Common myeloid progenitor, CD34-positive (primary cell): ENCODE results near the gene STX1A.

Experiments
- CTCF ChIA-PET: fragments of 350-600 bp; sonication (Branson Sonifier 250); formaldehyde crosslinking; loops from one replicate; lab custom pipeline; 2021; ENCODE audit warnings: antibody characterized with exemption; lab: Charles Lee
- POLR2A ChIA-PET: fragments of 350-600 bp; sonication (Branson Sonifier 250); formaldehyde crosslinking; loops from one replicate; lab custom pipeline; 2021; ENCODE audit warnings: antibody characterized with exemption; lab: Charles Lee
- DNase-seq, 3 donors: peaks; one replicate each; pipeline versions ENCODE4 v3.0.0 to v3.0.0-alpha.2; 2013
- H3K27ac ChIP-seq, 2 experiments: 1 replicate in 1 of 2; 2 replicates in 1 of 2; pipeline ENCODE4 v1.7.0; 2013; ENCODE audit warnings: inconsistent platforms in 2 of 2, low read length in 2 of 2, mild to moderate bottlenecking in 2 of 2, low read depth in 1 of 2, moderate library complexity in 1 of 2; ENCODE audit not compliant: severe bottlenecking in 2 of 2, insufficient read depth in 1 of 2, poor library complexity in 1 of 2
- H3K27me3 ChIP-seq, 5 experiments: replicated peaks in 2 of 5; 1 replicate in 3 of 5; 2 replicates in 2 of 5; pipeline versions ENCODE4 v1.6.1 to v1.7.0; 2013; ENCODE audit warnings: low read length in 4 of 5, mild to moderate bottlenecking in 2 of 5, moderate library complexity in 2 of 5, inconsistent platforms in 1 of 5; ENCODE audit not compliant: insufficient read depth in 5 of 5, control insufficient read depth in 4 of 5
- H3K36me3 ChIP-seq, 4 experiments: 1 replicate in 2 of 4; 2 replicates in 2 of 4; pipeline versions ENCODE4 v1.6.1 to v1.7.0; 2013; ENCODE audit warnings: low read length in 3 of 4, control low read depth in 1 of 4, mild to moderate bottlenecking in 1 of 4; ENCODE audit not compliant: control insufficient read depth in 4 of 4, insufficient read depth in 4 of 4
- H3K4me1 ChIP-seq, 4 experiments: 1 replicate in 3 of 4; 2 replicates in 1 of 4; pipeline versions ENCODE4 v1.6.1 to v1.7.1; 2013; ENCODE audit warnings: low read length in 3 of 4, mild to moderate bottlenecking in 3 of 4, control low read depth in 1 of 4, inconsistent platforms in 1 of 4, moderate library complexity in 1 of 4; ENCODE audit not compliant: control insufficient read depth in 4 of 4, insufficient read depth in 4 of 4; ENCODE audit errors: control extremely low read depth in 1 of 4
- H3K4me3 ChIP-seq, 7 experiments: 1 replicate in 4 of 7; 2 replicates in 3 of 7; pipeline versions ENCODE4 v1.5.1 to v1.7.0; 2013; ENCODE audit warnings: mild to moderate bottlenecking in 7 of 7, low read length in 6 of 7, moderate library complexity in 6 of 7, inconsistent platforms in 2 of 7, low read depth in 2 of 7, control low read depth in 1 of 7; ENCODE audit not compliant: insufficient read depth in 4 of 7, control insufficient read depth in 1 of 7; ENCODE audit errors: extremely low read depth in 1 of 7
- H3K9me3 ChIP-seq, 5 experiments: 1 replicate in 4 of 5; 2 replicates in 1 of 5; pipeline versions ENCODE4 v1.6.1 to v1.7.1; 2013; ENCODE audit warnings: low read length in 4 of 5, mild to moderate bottlenecking in 2 of 5, inconsistent platforms in 1 of 5, low read depth in 1 of 5, moderate library complexity in 1 of 5; ENCODE audit not compliant: control insufficient read depth in 4 of 5, insufficient read depth in 2 of 5; ENCODE audit errors: control extremely low read depth in 1 of 5
- WGBS: methylation state at CpG from one replicate; pipeline ENCODE4 v1.1.5; 2013; ENCODE audit not compliant: insufficient coverage; 5-methylcytosine and 5-hydroxymethylcytosine counted together

The STX1A gene

DNA sequence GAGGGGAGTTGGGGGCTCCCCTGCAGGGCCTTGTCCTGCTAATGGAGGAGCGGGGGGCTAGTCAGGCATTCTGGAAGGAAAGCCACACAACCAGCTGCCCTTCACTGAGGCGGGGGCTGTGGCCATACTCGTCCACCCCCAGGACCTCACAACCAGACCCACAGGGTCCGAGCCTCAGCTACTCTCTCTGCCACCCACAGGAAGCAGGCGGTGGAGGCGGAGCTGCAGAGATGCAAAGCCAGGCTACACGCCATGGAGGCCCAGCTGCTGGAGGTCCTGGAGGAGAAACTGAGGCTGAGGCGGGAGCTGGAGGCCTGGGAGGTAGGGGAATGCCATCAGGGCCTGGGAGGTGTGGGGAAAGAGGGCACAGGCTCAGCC, 16.0 kb upstream of the STX1A start:
- Histone ChIP-seq H3K36me3 (peaks cover 0 to 13% (median 6%) of the 10 kb centered on the region in 4 experiments), H3K27ac (no peak overlapping the region), H3K27me3 (peaks cover 0 to 26% (median 0%) of the 10 kb centered on the region in 5 experiments), H3K4me3 (no peak overlapping the region), H3K9me3 (peaks cover 0 to 2% (median 0%) of the 10 kb centered on the region in 5 experiments), H3K4me1 (peaks cover 0 to 22% (median 18%) of the 10 kb centered on the region in 4 experiments)
- ChIA-PET CTCF (interaction anchor here (0.6 to 8.1 kb wide), 9 partner anchors 8 to 163 kb away, joined by 3 to 81 read pairs (median 4); no protein-coding TSS in a partner anchor), POLR2A (interaction anchor here (1.2 kb wide), 1 partner anchor 119 kb away, joined by 3 read pairs; no protein-coding TSS in a partner anchor)
- DNase-seq = no peak
- WGBS = 93% methylated on average over 8 of the region's 8 CpGs

DNA sequence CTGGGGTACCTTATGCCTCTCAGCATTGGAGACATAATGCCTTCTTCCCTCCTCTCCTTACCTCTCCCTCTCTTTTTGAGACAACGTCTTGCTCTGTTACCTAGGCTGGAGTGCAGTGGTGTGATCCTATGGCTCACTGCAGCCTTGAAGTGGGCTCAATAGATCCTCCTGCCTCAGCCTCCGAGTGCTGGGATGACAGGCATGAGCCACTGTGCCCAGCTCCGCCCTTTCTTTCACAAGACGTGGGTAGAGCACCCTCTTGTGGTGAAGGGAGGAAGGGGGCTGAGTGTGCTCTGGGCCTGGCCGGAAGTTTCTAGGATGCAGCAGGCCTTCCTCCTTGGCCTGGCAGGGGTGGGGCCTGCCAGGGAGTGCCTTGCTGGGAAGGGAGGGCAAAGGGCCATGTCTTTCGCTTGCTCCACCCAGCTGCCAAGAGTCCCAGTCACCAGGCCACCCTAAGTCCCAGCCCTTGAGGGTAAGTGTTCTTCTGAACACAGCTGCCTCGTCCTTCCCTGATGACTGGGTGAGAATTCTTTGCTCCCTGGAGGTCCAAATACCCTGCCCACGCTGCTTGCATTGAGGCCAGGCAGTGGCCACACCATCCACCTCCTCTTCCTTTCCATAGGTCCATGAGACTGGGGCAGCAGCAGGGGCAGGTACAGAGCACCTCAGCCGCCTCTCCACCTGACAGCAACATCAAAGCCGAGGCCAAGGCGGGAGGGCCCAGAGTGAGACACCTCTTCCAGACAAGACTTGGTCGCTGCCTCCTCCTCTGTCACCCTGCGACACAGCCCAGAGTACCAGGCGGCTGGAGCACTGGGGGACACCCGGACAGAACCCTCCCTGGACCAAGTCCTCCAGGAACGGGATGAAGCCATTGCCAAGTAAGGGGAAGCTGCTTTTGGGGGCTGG, 15.4 kb upstream of the STX1A start:
- Histone ChIP-seq H3K27ac (no peak overlapping the region), H3K4me3 (no peak overlapping the region), H3K27me3 (peaks cover 0 to 32% (median 0%) of the 10 kb centered on the region in 5 experiments), H3K4me1 (peaks cover 0 to 22% (median 18%) of the 10 kb centered on the region in 4 experiments), H3K9me3 (peaks cover 0 to 2% (median 0%) of the 10 kb centered on the region in 5 experiments), H3K36me3 (peaks cover 0 to 13% (median 6%) of the 10 kb centered on the region in 4 experiments)
- DNase-seq = peak; percentile 91 to 97 (median 96)
- ChIA-PET CTCF (interaction anchor here (0.6 to 8.1 kb wide), 15 partner anchors 9 to 162 kb away, joined by 3 to 81 read pairs (median 3); no protein-coding TSS in a partner anchor), POLR2A (interaction anchor here (0.5 to 1.2 kb wide), 3 partner anchors 115 to 128 kb away, joined by 3 to 6 read pairs (median 3); no protein-coding TSS in a partner anchor)
- 61% methylated on average over 4 of the region's 16 CpGs for WGBS

DNA sequence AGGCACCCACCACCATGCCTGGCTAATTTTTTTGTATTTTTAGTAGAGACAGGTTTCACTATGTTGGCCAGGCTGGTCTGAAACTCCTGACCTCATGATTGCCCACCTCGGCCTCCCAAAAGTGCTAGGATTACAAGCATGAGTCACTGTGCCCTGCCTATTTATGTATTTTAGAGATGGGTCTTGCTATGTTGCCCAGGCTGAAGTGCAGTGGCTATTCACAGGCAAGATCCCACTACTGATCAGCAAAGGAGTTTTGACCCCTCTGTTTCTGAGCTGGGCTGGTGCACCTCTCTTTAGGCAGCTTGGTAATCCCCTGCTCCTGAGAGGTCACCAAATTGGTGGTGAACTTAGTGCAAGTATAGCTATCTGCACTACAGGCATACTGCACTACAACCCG, 12.9 kb upstream of the STX1A start:
- POLR2A ChIA-PET = no interaction called here
- peaks cover 0 to 52% (median 4%) of the 10 kb centered on the region in 5 experiments for H3K27me3 ChIP-seq
- CTCF ChIA-PET = interaction anchor here (0.7 to 8.1 kb wide), 8 partner anchors 9 to 702 kb away, joined by 3 to 81 read pairs (median 4); no protein-coding TSS in a partner anchor
- peaks cover 0 to 2% (median 0%) of the 10 kb centered on the region in 5 experiments for H3K9me3 ChIP-seq
- no peak overlapping the region for H3K27ac ChIP-seq
- H3K4me1 ChIP-seq = peaks cover 0 to 7% (median 7%) of the 10 kb centered on the region in 4 experiments
- no peak for DNase-seq
- H3K36me3 ChIP-seq = peaks cover 0 to 13% (median 6%) of the 10 kb centered on the region in 4 experiments
- no peak overlapping the region for H3K4me3 ChIP-seq
- WGBS = 75% methylated on average over 2 of the region's 2 CpGs

DNA sequence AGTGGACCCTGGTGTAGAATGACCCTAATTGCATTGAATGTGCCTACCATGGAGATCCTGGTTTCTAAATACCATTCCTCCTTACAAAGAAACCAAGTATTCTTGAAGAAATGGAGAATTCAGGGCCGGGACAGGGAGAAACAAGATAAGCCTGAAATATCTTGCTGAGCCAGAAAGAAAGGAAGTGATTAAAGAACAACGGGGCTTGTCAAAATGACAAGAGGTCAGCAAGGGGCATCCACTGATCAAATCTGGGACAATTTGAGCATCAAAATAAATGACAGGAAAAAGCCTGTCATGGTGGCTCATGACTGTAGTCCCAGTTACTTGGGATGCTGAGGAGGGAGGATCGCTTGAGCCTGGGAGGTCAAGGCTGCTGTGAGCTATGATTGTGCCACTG, 11.0 kb upstream of the STX1A start:
- Histone ChIP-seq H3K36me3 (peaks cover 0 to under 1% (median 0%) of the 10 kb centered on the region in 4 experiments), H3K9me3 (peaks cover 0 to 2% (median 0%) of the 10 kb centered on the region in 5 experiments), H3K4me1 (peaks cover 0 to 7% (median 7%) of the 10 kb centered on the region in 4 experiments), H3K27ac (no peak overlapping the region), H3K4me3 (no peak overlapping the region), H3K27me3 (peaks cover 0 to 68% (median 11%) of the 10 kb centered on the region in 5 experiments)
- 12% methylated on average over 3 of the region's 3 CpGs for WGBS
- DNase-seq = no peak
- POLR2A ChIA-PET = no interaction called here
- CTCF ChIA-PET = interaction anchor here (0.6 to 0.9 kb wide), 3 partner anchors 103 to 181 kb away, joined by 3 to 4 read pairs (median 3); no protein-coding TSS in a partner anchor

DNA sequence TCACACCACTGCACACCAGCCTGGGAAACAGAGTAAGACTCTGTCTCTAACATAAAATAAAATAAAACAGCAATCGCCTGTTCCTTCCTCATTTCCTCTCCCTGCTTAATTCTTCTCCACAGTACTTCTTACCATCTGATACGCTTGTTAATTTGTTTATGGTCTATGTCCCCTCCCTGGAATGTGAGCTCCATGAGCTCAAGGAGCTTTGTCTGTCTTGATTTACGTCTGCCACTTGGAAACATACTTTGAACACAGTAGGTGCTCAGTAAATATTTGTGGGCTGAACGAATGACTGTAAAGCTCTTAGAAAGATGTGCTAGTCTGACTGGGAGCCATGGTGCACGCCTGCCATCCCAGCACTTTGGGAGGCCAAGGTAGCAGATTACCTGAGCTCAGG, 9.1 kb upstream of the STX1A start:
- DNase-seq = no peak
- Histone ChIP-seq H3K9me3 (peaks cover 0 to 2% (median 0%) of the 10 kb centered on the region in 5 experiments), H3K4me3 (no peak overlapping the region), H3K36me3 (no peaks in the 10 kb centered on the region), H3K4me1 (no peaks in the 10 kb centered on the region), H3K27me3 (peaks cover 0 to 84% (median 14%) of the 10 kb centered on the region in 5 experiments), H3K27ac (no peak overlapping the region)
- ChIA-PET POLR2A (no interaction called here), CTCF (interaction anchor here (0.7 to 2.3 kb wide), 8 partner anchors 26 to 181 kb away, joined by 3 to 23 read pairs (median 4); no protein-coding TSS in a partner anchor)
- WGBS = 76% methylated on average over 4 of the region's 5 CpGs

DNA sequence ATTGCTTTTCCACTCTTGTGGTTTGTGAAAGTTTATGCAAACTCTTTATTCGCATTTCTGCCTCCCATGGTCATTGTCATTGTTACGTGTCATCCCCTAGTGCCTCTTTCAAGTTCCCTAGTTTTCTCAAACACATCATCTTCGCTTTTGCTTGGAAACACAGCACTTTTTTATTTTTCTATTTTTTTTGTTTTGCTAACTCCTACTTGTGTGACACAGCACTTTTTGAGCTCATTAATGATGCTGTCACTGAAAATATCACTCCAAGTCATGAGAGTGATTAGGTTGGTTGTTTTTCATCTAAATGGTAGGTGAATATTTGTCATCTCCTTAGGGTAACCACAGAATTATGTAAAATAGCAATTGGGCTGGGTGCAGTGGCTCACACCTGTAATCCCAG, 8.5 kb upstream of the STX1A start:
- Histone ChIP-seq H3K4me3 (no peak overlapping the region), H3K27me3 (peaks cover 0 to 83% (median 14%) of the 10 kb centered on the region in 5 experiments), H3K27ac (no peak overlapping the region), H3K9me3 (peaks cover 0 to 2% (median 0%) of the 10 kb centered on the region in 5 experiments), H3K4me1 (no peaks in the 10 kb centered on the region), H3K36me3 (no peaks in the 10 kb centered on the region)
- ChIA-PET POLR2A (no interaction called here), CTCF (interaction anchor here (1.1 to 2.3 kb wide), 4 partner anchors 26 to 121 kb away, joined by 3 to 23 read pairs (median 4); no protein-coding TSS in a partner anchor)
- 56% methylated on average over 3 of the region's 3 CpGs for WGBS
- DNase-seq = peak in 2 of 3 donors; percentile 40 to 50
